Measurements from ENCODE around the gene C6orf120. TPM values are rescaled to one million over a fixed set of nuclear protein-coding genes. Genes with fewer than 3 reads are reported as not detected.
A peak's percentile ranks its signal among the peaks of the same experiment; 100 is the strongest.

C6orf120 gene
- total RNA-seq, 1 experiment from 2014 or later: 12.7 TPM

DNA sequence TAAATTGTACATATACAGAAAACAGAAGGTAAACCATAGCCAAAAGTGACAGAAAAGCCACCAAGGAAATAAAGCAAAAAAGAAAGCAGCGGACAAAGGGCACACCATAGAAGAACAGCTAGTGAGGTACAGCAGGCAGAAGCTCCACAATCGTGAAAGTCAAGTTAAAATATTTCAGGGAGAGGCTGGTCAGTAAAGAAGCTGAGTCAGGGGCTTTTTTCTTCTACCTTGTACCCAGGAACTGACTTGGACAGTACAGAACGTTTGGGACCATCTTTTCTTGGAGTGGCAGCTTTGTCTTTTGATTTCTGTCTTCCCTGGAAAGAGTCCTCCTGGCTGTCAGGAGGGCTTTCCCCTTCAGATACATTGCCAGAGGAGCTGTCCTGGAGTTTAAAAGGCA lies 8.1 kb downstream of the C6orf120 start:
- H3K36me3 ChIP-seq: peaks cover 43% of the 10 kb centered on the region
- no peaks in the 10 kb centered on the region for H3K27me3 ChIP-seq
- no peak for DNase-seq
- no peak overlapping the region for H3K4me3 ChIP-seq
- no peaks in the 10 kb centered on the region for H3K9me3 ChIP-seq

DNA sequence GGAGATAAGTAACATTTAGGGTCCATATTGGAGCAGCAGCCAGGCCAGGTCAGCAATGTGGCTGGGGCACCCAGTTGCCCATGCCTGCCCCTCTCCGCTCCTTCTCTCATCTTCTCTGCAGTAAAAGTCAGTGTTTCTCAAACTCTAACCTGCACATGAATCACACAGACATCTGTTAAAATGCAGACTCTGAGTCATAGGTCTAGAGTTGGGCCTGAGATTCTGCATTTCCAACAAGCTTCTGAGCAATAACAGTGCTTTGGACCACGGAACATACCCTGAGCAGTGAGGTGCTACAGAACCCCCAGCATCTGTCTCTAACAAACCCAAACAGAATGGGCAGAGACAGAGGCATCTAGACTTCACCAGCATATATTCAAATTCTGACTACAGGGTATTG lies 12.3 kb downstream of the C6orf120 start:
- H3K36me3 ChIP-seq: peaks cover 47% of the 10 kb centered on the region
- H3K27me3 ChIP-seq: no peaks in the 10 kb centered on the region
- H3K9me3 ChIP-seq: no peaks in the 10 kb centered on the region
- no peak overlapping the region for H3K4me3 ChIP-seq
- DNase-seq: no peak

DNA sequence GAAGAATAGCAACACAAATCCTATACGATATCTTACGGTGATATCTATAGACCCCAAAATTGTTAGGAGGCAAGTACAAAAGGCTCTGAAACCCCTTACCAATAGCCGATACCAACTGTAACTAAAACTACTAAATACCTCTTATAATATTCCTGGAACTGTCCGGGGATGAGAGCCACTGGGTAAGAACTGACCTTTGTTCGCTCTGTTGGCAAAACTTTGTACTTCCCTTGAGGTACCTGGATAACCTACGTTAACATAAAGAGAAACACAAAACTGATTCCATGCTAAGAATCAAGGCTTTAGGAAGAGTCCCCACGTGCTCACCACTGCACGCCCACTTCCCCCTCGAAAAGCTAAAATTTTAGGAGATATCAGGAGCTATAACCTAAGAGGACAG lies 12.7 kb downstream of the C6orf120 start:
- Histone ChIP-seq H3K27me3 (no peaks in the 10 kb centered on the region), H3K4me3 (no peak overlapping the region), H3K36me3 (peaks cover 43% of the 10 kb centered on the region), H3K9me3 (no peaks in the 10 kb centered on the region)
- DNase-seq: no peak

- peaks cover 34% of the 10 kb centered on the region for H3K36me3 ChIP-seq
- H3K4me3 ChIP-seq: no peak overlapping the region
- H3K27me3 ChIP-seq: no peaks in the 10 kb centered on the region
- no peak for DNase-seq
- no peaks in the 10 kb centered on the region for H3K9me3 ChIP-seq
Observed at GRCh38 chr6:169719117-169719516, 17.2 kb downstream of the C6orf120 start.

GRCh38 chr6:169720207-169720855 lies 18.4 kb downstream of the C6orf120 start:
- DNase-seq: no peak

GRCh38 chr6:169722362-169723199 lies 20.7 kb downstream of the C6orf120 start:
- peak; percentile 50 for DNase-seq
- H3K4me3 ChIP-seq: peak overlapping the region; percentile 62
- no peaks in the 10 kb centered on the region for H3K27me3 ChIP-seq
- peaks cover 8% of the 10 kb centered on the region for H3K36me3 ChIP-seq
- H3K9me3 ChIP-seq: no peaks in the 10 kb centered on the region

More at GRCh38 chr6:169720207-169720855, 18.4 kb downstream of the C6orf120 start:
- H3K36me3 ChIP-seq: peaks cover 26% of the 10 kb centered on the region
- H3K9me3 ChIP-seq: no peaks in the 10 kb centered on the region
- no peaks in the 10 kb centered on the region for H3K27me3 ChIP-seq
- H3K4me3 ChIP-seq: no peak overlapping the region

DNA sequence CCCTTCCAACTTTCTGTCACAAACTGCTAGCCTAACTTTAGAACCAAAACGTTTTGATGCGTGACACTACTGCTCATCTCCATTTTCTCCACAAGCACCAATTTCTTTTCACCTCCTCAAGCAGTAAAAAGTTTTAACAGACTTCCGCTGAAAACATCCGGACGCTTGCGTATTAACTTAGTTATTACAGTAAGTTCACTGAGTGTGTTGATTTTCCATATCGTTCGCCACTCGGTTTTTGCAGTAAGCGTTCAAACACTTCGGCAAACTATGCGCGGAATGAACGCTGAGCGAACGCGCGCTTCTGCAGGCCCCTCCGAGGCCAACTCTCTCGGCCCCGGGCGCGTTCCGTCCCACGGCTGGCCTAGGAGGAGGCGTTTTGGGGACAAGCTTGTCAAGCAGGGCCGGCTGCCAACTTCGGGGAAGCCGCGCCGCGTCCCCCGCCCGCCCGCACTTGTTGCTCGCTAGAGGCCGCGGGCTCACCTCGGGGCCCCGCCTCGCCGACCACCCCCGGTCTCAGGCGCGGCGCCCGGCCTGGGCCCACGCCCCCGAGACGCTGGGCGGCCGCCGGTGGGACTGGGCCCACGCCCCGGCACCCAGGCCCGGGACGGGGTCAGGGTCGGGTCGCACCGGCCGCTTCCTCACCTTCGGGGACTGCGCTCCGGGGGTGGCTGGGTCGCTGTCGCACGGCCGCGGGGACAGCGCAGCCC lies 21.4 kb downstream of the C6orf120 start:
- Histone ChIP-seq H3K27me3 (no peaks in the 10 kb centered on the region), H3K36me3 (peaks cover 7% of the 10 kb centered on the region; the same call in 1 of the 2 replicates), H3K4me3 (peak overlapping the region; percentile 62), H3K9me3 (no peaks in the 10 kb centered on the region)
- DNase-seq: peak; percentile 63

- Histone ChIP-seq H3K4me3 (peak overlapping the region; percentile 28; the same call in 1 of the 2 replicates), H3K36me3 (peaks cover 7% of the 10 kb centered on the region; the same call in 1 of the 2 replicates), H3K27me3 (no peaks in the 10 kb centered on the region), H3K9me3 (no peaks in the 10 kb centered on the region)
- peak; percentile 32 for DNase-seq
Observed at GRCh38 chr6:169723991-169724493, 22.1 kb downstream of the C6orf120 start.

DNA sequence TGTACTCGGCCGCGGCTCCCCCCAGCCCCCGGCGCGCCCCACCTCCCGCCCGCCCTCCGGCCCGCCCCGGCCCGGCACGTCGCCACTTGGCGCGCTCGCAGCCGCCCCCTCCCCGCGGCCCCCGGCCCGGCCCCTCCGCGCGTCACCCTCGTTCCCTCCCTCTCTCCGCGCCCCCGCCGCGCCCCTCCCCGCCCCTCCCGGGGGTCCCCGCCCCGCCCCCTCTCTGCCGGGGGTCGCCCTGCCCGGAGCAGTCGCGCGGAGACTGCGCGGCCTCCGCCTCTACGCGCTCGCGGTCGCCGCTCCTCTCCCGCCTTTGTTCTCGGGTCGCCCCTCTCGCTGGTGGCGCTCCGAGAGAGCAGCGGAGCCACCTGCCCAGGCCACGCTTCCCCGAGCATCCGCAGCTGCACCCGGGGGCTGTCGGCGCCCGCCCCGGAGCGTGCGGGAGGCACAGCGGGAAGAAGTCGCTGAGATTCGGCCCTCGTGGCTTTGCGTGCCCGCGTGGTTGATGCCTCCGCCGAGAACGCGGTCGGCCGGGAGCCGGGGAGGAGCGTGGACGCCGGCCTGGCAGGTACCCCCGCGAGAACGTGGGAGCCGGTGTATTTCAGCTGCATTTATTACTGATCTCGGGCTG lies 22.7 kb downstream of the C6orf120 start, which contains the start of gene PHF10:
TSS of gene PHF10 (minus strand) at position 7 of the 631 bp plus-strand sequence. CDS start 569 bp downstream, outside the sequence.
- Histone ChIP-seq H3K4me3 (peak within 1 kb of the TSS; percentile 62), H3K9me3 (no peaks in the 10 kb centered on the region), H3K36me3 (peaks cover 7% of the 10 kb centered on the region; the same call in 1 of the 2 replicates), H3K27me3 (no peaks in the 10 kb centered on the region)
- peak; percentile 46 for DNase-seq

DNA sequence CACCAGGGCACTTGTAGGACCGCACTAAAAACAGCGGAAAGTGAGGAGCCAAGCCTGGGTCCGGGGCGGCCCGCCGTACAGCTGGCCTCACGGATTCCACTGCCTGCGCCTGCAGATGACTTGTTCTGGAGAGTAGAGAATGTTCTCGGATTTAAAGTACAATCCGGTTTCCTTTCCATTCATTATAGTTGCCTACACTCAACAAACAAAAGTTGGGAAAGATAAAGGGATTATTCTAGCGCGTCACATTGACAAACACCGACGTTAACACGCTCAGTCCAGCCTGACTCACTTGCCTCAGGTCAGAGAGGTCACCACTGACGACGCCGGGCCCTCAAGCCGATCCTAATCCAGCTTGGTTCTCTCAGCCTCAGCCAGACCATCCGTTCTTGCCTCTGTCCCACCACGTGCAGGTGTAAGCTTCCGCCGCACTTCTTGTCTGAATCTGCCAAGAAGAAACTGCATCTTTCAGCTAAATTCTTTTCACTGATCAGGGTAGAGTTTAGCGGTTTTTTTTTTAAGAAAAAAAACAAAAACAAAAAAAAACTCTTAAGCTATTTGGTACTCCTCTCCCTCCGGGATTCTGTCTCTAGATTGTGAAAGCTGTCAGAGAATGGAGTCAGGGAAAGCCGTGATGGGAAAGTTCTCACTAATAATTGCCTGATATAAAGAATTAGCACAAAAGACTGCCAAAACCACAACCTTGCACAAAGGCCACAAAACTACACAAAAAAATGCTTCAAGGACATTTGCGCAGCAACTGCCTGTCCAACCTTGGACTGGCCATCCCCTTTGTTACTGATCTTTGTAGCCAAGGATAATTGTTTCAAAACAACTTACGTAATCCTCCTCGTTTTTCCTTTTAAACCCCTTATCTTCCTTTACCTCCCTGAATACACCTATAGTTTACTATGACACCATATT lies 23.5 kb downstream of the C6orf120 start:
- DNase-seq: peak; percentile 38
- no peaks in the 10 kb centered on the region for H3K9me3 ChIP-seq
- H3K4me3 ChIP-seq: peak overlapping the region; percentile 49
- H3K27me3 ChIP-seq: no peaks in the 10 kb centered on the region
- peaks cover 3% of the 10 kb centered on the region; the same call in 1 of the 2 replicates for H3K36me3 ChIP-seq

DNA sequence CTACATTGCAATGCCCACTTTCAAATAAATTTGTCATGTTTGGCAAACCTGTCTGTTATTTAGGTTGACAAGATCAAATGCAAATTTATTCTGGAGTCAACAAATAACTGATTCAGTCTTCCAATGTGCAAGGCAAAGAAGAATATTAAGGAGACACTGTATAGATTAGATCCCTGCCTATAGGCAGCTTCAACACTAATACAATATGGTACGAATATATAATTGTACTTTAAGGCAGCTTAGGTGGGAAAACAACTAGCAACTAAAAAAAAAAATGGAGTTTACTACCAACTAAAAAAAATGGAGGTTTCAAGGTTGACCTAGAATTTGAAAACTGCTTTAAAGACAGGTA lies 24.1 kb downstream of the C6orf120 start:
- Histone ChIP-seq H3K4me3 (no peak overlapping the region), H3K9me3 (no peaks in the 10 kb centered on the region), H3K27me3 (no peaks in the 10 kb centered on the region), H3K36me3 (no peaks in the 10 kb centered on the region)
- no peak for DNase-seq

GRCh38 chr6:169726963-169727362 lies 25.0 kb downstream of the C6orf120 start:
- DNase-seq: no peak
- Histone ChIP-seq H3K4me3 (no peak overlapping the region), H3K27me3 (no peaks in the 10 kb centered on the region), H3K9me3 (no peaks in the 10 kb centered on the region), H3K36me3 (no peaks in the 10 kb centered on the region)

DNA sequence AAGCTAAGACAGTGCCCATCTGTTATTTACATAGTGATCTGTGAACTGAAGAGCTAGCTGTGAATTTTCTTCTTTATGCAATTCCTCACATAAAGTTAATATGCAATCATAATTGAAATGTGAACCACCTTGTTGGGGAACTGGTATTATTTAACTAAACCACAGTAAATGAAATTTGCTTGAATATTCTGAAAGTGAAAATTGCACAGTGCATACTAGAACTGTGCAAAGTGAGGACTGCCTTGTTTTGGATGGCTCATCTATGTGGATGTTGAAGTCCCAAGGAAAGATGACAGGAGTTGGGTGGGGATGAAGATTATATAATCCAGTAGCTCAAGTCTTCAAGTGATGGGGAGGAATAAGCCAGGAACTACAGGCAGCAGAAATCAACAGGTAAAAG lies 28.0 kb downstream of the C6orf120 start:
- Histone ChIP-seq H3K9me3 (peaks cover 6% of the 10 kb centered on the region; the same call in 1 of the 2 replicates), H3K27me3 (no peaks in the 10 kb centered on the region), H3K4me3 (no peak overlapping the region), H3K36me3 (no peaks in the 10 kb centered on the region)
- DNase-seq: no peak

DNA sequence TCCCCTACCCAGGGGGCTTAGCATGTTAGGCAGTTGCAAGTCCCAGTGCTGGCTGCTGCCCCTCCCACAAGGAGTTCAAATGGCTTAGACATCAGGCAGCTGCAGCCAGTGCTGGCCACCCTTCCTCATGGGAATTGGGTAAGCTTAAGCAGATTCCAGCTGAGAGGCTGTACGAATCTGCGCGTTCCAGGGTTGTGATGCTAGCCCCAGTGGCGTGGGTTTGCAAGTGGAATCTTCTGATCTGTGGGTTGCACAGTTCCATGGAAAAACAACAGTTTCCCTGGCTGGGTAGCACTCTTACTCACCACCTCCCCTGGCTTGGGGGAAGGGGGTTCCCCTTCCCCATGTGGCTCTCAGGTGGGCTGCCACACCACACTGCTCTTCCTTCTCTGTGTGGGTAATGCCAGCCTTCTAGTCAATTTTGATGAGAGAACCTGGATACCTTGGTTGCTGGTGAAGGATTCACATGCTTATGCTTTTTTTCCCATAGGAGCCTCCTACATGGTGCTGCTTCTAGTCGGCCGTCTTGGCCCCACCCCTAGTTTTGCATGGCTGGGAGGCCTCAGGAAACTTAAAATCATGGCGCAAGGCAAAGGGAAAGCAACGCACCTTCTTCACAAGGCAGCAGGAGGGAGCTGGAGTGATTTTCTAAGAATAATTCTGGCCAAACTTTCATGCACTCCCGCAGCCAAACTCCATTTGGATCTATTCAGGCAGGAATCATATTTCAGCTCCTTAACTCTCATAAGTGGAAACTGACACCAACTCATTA lies 36.5 kb downstream of the C6orf120 start:
- Histone ChIP-seq H3K27me3 (no peaks in the 10 kb centered on the region), H3K36me3 (no peaks in the 10 kb centered on the region), H3K9me3 (peaks cover 7% of the 10 kb centered on the region; the same call in 1 of the 2 replicates), H3K4me3 (no peak overlapping the region)
- no peak for DNase-seq

Measured in MG63 (cell line).